Sigmoid colon (tissue), 7 donors: ENCODE results near the gene ARHGAP15. TPM values are rescaled to one million over a fixed set of nuclear protein-coding genes. Genes with fewer than 3 reads are reported as not detected.

Experiments
- DNase-seq: peaks from one replicate; pipeline ENCODE4 v3.0.0-alpha.2; 2019
- H3K27ac ChIP-seq, 4 donors: fragments of 200-600 bp; sonication (generic); one replicate each; pipeline ENCODE4 v1.5.1; 2016 to 2019; ENCODE audit warnings: mild to moderate bottlenecking in 1 of 4
- H3K27me3 ChIP-seq, 3 donors: fragments of 200-600 bp; sonication (generic); one replicate each; pipeline ENCODE4 v1.5.1; 2019; ENCODE audit warnings: mild to moderate bottlenecking in 1 of 3
- H3K36me3 ChIP-seq, 4 donors: fragments of 200-600 bp; sonication (generic); one replicate each; pipeline ENCODE4 v1.5.1; 2016 to 2019
- H3K4me1 ChIP-seq, 4 donors: fragments of 200-600 bp; sonication (generic); one replicate each; pipeline ENCODE4 v1.5.1; 2017 to 2019
- H3K4me3 ChIP-seq, 4 donors: fragments of 200-600 bp; sonication (generic); one replicate each; pipeline ENCODE4 v1.5.1; 2017 to 2019; ENCODE audit warnings: mild to moderate bottlenecking in 2 of 4, moderate library complexity in 1 of 4
- H3K9me3 ChIP-seq, 4 donors: fragments of 200-600 bp in 3 of 4; sonication (generic) in 3 of 4; one replicate each; pipeline versions ENCODE4 v1.5.1 to v1.6.1; 2013 to 2019
- EP300 ChIP-seq, 4 donors: sonication (generic); formaldehyde crosslinking; IDR thresholded peaks; one replicate each; pipeline ENCODE4 v1.6.1; 2017; ENCODE audit warnings: antibody characterized with exemption in 4 of 4
- POLR2A ChIP-seq, 2 donors: fragments of 450-650 bp; IDR thresholded peaks; one replicate each; pipeline ENCODE4 v1.6.1; 2016; ENCODE audit warnings: antibody characterized with exemption in 2 of 2, mild to moderate bottlenecking in 2 of 2, moderate library complexity in 2 of 2
- POLR2AphosphoS5 ChIP-seq, 4 donors: sonication (generic); formaldehyde crosslinking; IDR thresholded peaks; one replicate each; pipeline ENCODE4 v1.6.1; 2017; ENCODE audit warnings: antibody characterized with exemption in 4 of 4
- WGBS, 2 donors: extraction: QIAGEN DNeasy Blood & Tissue Kit; methylation state at CpG; one replicate each; pipeline ENCODE4 v1.1.7; 2013; 5-methylcytosine and 5-hydroxymethylcytosine counted together
- intact Hi-C: fragments of 100-400 bp; cut with DNase I; formaldehyde crosslinking; loops from one replicate; pipeline ENCODE4 v1.15.1; 2023
- polyA plus RNA-seq, 3 donors: library from polyadenylated mRNA; stranded (reverse); fragments of 200-250 nt; gene quantifications; one replicate each; pipeline ENCODE4 v1.2.3, GENCODE V29; 2013
- total RNA-seq, 4 donors: library from RNA; depleted of rRNA; stranded (reverse); fragments of >200 nt; gene quantifications; one replicate each; pipeline ENCODE4 v1.1.0, GENCODE V29; 2016
- TF ChIP-seq, protein P1 (sequence below), 4 experiments: fragments of 450-650 bp in 3 of 4; fragments of 200-600 bp in 1 of 4; IDR thresholded peaks; one replicate each; pipeline ENCODE4 v1.5.1; 2016 to 2019; ENCODE audit warnings: antibody characterized with exemption in 4 of 4, mild to moderate bottlenecking in 3 of 4, moderate library complexity in 2 of 4
- donor health status: healthy with polysubstance abuse.
- donor health status: Bipolar disorder and iron deficiency.
- donor health status: healthy.

Gene ARHGAP15
- total and polyA plus RNA-seq, 7 donors: 3.7 to 16.4 (median 6.0) TPM

DNA sequence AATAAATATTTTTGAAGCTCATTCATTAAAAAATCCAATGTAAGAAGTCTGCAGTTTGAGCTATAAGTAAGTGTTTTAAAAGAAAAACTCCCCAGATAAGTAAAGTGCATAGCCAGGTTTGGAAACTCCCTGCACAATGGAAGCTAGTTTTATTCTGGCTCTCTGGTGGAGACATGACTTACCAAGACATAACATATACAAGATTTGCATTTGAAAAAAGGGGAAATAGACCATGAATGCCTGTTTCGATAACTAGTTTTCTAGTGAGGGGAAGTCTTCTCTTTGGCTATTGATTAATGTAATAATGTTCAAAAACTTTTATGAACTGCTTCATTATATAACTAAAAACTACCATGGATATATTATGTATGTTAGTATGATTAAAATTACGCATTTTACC lies 435.2 kb downstream of the ARHGAP15 start:
- TF ChIP-seq, protein P1, sequence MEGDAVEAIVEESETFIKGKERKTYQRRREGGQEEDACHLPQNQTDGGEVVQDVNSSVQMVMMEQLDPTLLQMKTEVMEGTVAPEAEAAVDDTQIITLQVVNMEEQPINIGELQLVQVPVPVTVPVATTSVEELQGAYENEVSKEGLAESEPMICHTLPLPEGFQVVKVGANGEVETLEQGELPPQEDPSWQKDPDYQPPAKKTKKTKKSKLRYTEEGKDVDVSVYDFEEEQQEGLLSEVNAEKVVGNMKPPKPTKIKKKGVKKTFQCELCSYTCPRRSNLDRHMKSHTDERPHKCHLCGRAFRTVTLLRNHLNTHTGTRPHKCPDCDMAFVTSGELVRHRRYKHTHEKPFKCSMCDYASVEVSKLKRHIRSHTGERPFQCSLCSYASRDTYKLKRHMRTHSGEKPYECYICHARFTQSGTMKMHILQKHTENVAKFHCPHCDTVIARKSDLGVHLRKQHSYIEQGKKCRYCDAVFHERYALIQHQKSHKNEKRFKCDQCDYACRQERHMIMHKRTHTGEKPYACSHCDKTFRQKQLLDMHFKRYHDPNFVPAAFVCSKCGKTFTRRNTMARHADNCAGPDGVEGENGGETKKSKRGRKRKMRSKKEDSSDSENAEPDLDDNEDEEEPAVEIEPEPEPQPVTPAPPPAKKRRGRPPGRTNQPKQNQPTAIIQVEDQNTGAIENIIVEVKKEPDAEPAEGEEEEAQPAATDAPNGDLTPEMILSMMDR (IDR thresholded peaks at IDR 0.05): no peak
- TF ChIP-seq EP300 (IDR thresholded peaks at IDR 0.05) (no peak), POLR2AphosphoS5 (IDR thresholded peaks at IDR 0.05) (no peak), POLR2A (IDR thresholded peaks at IDR 0.05) (no peak)
- no peak for DNase-seq
- Histone ChIP-seq H3K4me3 (no peak overlapping the region), H3K4me1 (no peaks in the 10 kb centered on the region), H3K36me3 (peaks cover 0 to 5% (median 0%) of the 10 kb centered on the region in 4 donors), H3K9me3 (no peaks in the 10 kb centered on the region), H3K27ac (no peak overlapping the region), H3K27me3 (no peaks in the 10 kb centered on the region)
- intact Hi-C loops: no loop called here
- 85 to 90% methylated on average over 2 of the region's 2 CpGs for WGBS, 2 donors

DNA sequence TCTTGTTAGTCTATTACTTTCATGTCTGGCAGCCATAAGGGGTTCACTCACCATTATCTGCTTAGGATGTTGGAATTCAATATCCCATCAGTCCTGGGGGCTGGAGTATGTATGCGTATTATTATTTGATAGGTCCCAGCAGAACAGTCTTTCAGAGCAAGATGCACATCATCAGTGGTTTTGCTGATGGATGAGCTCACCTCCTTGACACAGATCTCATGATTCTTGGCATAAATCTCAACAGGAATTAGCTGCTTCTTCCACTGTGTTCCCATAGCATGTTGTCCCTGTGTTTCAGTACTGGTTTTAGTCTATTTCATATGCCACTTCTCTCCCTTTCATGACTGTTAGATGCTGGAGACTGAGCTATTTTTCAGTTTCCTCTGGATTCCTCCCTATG lies 442.5 kb downstream of the ARHGAP15 start:
- H3K27me3 ChIP-seq: no peaks in the 10 kb centered on the region
- WGBS, 2 donors: 93 to 95% methylated on average over 1 of the region's 1 CpG
- H3K9me3 ChIP-seq: no peaks in the 10 kb centered on the region

DNA sequence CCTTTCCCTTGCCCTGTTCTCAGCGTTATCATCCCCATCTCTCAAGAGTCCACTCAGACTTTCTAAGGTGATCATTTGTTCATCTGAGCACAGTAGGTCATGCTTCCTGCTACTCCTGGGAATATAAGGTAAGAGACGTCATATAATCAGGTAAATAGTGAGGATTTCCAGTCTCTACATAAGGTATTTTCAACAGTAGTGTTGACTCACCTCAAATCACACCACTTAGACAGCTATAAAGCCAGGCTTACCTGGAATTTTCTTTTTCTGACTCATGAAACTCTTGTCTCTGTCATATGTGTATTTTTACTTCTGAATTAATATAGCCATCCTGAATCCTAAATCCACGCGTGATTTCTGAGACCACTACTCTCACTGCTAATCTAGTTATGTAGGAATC lies 443.2 kb downstream of the ARHGAP15 start:
- intact Hi-C loops: no loop called here
- TF ChIP-seq POLR2AphosphoS5 (IDR thresholded peaks at IDR 0.05): no peak
- no peak for TF ChIP-seq EP300 (IDR thresholded peaks at IDR 0.05)
- TF ChIP-seq, protein P1 (IDR thresholded peaks at IDR 0.05): no peak
- no peak for TF ChIP-seq POLR2A (IDR thresholded peaks at IDR 0.05)
- Histone ChIP-seq H3K36me3 (no peaks in the 10 kb centered on the region), H3K27me3 (no peaks in the 10 kb centered on the region), H3K4me1 (no peaks in the 10 kb centered on the region), H3K9me3 (no peaks in the 10 kb centered on the region), H3K4me3 (no peak overlapping the region), H3K27ac (no peak overlapping the region)
- WGBS, 2 donors: 74 to 90% methylated on average over 4 of the region's 4 CpGs
- no peak for DNase-seq

More for the DNA sequence above, 442.5 kb downstream of the ARHGAP15 start:
- Histone ChIP-seq H3K4me1 (no peaks in the 10 kb centered on the region), H3K36me3 (no peaks in the 10 kb centered on the region), H3K4me3 (no peak overlapping the region), H3K27ac (no peak overlapping the region)
- DNase-seq: no peak
- intact Hi-C loops: no loop called here
- TF ChIP-seq, protein P1 (IDR thresholded peaks at IDR 0.05): no peak
- TF ChIP-seq EP300 (IDR thresholded peaks at IDR 0.05): no peak
- no peak for TF ChIP-seq POLR2A (IDR thresholded peaks at IDR 0.05)

DNA sequence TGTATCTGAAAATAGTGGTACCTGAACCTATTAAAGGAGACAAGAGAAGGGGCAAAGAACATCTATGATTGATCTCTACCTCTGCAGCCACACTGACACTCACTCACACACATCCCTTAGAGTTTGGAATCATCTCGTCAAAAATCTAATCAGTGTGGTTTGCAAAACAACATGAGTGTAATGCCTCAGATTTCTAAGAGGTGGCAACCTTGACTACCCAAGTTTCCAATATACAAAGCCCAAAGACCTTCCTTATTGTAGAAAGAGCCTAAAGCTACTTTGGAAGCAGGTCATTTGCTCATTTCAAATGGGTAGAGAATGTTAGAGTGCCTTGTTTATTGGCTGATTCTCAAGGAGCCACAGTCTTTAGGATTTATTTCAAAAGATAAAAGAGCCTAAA lies 444.9 kb downstream of the ARHGAP15 start:
- TF ChIP-seq, protein P1 (IDR thresholded peaks at IDR 0.05): no peak
- intact Hi-C loops: no loop called here
- Histone ChIP-seq H3K27ac (no peak overlapping the region), H3K27me3 (peaks cover 0 to 2% (median 0%) of the 10 kb centered on the region in 3 donors), H3K9me3 (no peaks in the 10 kb centered on the region), H3K36me3 (no peaks in the 10 kb centered on the region), H3K4me3 (no peak overlapping the region), H3K4me1 (no peaks in the 10 kb centered on the region)
- DNase-seq: no peak
- WGBS, 2 donors: 27 to 71% methylated on average over 1 of the region's 1 CpG

DNA sequence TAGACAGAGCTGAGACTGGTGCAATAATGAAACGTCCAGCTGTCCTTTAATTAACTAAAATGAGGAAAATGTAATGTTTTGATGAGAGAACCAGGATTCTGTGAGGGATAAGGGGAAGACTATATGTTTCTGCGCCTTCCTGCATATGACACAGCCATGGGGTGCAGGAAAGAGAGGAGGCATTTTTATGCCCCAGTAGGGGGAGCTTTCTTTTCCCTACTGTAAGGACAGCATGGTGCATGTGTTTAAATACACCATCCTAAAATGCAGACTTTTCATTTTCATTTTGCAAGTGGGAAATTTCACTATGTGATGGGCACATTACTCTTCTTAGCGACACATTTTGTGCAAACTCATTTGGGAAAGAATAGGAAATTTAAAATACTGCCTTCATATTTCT lies 446.1 kb downstream of the ARHGAP15 start:
- H3K4me3 ChIP-seq: no peak overlapping the region
- no peak overlapping the region for H3K27ac ChIP-seq
- no peaks in the 10 kb centered on the region for H3K9me3 ChIP-seq
- no peak for TF ChIP-seq POLR2AphosphoS5 (IDR thresholded peaks at IDR 0.05)
- no peak for TF ChIP-seq EP300 (IDR thresholded peaks at IDR 0.05)
- WGBS, 2 donors: 70 to 83% methylated on average over 3 of the region's 3 CpGs
- H3K36me3 ChIP-seq: no peaks in the 10 kb centered on the region
- no peaks in the 10 kb centered on the region for H3K4me1 ChIP-seq
- intact Hi-C loops: no loop called here
- peaks cover 0 to 2% (median 0%) of the 10 kb centered on the region in 3 donors for H3K27me3 ChIP-seq
- no peak for DNase-seq
